HG03097 (cell line): Measurements from ENCODE around the gene GNG7.
"Not testable (repeated sequence)": the region's sequence is repeated elsewhere in the genome, so short reads cannot be mapped to it uniquely, and the experiment has no call there.

Source experiments
- ATAC-seq: cut with Tn5 transposase; IDR thresholded peaks from one replicate; pipeline ENCODE4 v1.9.1; 2021; ENCODE audit not compliant: unreplicated experiment, low FRiP score

Gene GNG7

DNA sequence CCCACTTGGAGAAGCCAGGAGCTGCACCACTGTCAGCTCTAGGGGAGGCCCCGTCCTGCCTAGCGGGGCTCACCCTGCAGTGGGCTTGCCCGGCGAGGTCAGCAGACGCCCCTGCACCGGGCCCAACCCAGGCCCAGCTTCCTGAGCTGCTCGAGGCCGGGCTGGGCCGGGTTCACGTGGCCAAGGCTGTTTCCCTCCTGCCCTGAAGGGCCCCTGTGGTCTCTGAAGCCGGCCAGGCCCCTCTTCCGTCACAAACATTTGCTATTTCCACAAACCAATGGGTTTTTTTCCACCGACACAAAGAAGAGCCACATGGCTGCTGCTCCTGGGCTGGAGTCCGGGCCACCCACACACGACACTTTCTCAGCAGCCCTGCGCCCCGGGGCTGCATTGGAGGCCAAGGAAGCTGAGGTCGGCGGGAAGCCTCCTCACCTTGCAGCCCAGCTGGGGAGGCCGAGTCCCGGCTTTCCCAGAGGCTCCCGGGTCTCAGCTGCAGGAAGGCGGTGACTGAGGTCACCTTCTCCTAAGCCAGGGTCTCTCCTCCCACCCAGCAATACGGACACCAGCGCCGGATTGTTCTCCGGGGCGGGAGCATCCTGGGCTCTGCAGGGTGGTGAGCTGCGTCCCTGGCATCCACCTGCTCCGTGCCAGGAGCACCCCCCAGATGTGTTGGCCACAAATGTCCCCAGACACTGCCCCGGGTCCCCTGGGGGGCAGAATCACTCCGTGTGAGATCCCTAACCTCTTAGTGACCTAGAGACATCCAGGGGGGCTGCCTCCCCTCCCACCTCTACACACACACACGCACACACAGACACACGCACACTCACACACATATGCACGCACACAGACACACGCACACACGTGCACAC is 146.0 kb downstream of the GNG7 start:
- no peak for ATAC-seq

DNA sequence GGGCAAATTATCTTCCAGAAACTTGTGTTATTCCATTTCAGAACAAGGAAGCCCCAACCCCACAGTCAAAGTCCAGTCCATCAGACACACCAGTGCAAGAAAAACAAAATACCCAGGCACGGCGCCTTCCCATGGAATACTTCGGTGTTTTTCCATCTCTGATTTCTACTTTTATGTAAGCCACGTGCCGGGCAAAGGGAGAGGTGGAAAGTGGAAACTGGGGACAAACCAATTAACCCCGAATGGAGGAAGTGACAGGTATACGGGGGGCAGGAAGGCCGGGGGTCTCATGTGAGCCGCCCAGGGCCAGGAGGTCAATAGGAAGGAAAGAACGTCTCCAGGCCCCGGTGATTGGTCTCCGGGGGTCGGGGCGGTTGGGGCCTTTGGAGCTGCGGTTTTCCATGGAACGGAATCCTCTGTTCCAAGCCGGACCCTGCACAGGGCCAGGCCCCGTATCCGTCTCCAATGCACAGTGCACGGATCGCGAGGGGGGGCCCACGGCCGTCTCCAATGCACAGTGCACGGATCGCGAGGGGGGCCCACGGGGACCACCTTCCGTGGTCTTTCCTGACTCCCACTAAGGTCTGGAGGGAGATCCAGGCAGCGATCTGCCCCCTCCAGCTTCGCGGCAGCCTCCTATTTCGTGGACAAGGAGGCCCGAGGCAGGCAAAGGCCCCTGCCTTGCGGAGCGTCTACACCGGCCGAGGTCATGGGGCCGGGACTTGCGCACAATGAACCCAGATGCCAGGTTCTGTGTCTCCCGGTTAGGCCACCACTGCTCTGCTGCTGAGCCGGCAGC is 146.9 kb downstream of the GNG7 start:
- no peak for ATAC-seq

DNA sequence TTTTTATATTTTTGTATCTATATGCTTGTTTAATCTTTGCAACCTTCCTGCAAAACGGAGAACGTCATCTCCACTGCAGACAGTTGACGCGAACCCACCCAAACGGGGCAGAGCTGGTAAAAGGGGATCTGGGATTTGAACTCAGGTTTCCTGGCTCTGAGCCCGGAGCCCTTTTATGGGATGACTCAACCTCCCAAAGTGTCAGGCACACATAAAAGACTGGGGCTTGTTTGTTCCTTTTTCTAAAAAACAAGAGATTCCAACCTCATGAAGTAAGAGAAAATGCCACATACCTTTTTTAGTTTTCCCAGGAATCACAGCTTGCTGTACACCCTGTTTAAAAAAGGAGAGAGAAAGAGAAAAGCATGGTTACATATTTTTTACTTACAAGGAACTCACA is 147.6 kb downstream of the GNG7 start:
- ATAC-seq: no peak

DNA sequence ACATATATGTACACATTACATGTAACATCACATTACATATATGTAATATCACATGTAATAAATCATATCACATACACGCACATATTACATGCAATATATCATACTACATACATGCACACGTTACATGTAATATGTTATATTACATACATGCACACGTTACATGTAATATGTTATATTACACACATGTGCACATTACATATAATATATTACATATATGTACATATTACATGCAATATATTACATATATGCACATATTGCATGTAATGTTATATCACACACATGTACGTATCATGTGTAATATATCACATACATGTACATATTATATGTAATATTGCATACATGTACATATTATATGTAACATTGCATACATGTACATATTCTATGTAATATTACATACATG is 149.0 kb downstream of the GNG7 start:
- no peak for ATAC-seq

DNA sequence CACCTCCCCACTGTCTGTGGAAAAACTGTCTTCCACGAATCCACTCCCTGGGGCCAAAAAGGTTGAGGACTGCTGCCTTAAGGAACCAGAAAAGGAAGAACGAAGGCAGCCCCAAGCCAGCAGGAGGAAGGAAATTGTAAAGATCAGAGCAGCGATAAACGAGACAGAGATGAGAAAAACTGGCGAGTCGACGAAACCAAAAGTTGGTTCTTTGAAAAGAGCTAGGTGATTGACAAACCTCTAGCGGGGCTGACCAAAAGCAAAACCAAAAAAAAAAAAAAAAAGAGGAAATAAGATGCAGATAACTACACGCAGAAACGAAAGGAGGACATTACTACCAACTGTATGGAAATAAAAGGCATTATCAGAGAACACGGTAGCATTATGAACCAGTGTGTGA is 149.6 kb downstream of the GNG7 start:
- ATAC-seq: peak; percentile 76

DNA sequence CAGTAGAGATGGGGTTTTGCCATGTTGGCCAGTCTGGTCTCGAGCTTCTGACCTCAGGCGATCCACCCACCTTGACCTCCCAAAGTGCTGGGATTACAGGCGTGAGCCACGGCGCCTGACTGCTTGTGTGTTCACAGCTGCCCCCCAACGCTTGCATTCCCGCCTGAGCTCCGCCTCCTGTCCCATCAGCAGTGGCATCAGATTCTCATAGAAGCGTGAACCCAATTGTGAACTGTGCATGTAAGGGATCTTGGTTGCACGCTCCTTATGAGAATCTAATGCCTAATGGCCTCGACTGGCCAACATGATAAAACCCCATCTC is 150.7 kb downstream of the GNG7 start:
- ATAC-seq: no peak

DNA sequence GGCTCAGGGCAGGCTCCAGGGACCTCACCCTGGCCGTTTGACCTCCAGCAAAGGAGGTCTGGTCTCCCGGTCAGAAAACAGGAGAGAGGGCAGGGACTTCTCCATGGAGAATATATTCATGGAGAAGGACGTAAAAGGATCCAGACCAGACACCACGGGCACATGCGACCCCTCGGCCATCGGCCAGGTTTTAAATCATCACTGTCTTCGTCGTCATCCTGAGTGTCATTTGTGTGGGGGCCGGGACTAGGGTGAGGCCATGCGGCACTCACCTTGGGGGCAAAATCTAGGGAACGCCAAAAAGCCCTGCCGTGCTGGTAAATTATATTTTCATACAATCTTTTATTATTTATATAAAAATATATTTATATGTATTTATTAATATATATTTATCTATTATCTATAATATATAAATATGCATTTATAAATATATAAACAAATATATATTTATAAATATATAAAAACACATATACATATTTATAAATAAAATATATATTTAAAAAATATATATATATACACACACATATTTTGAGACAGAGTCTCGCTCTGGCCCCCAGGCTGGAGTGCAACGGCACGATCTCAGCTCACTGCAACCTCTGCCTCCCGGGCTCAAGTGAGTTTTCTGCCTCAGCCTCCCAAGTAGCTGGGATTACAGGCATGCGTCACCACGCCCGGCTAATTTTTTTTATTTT is 151.2 kb downstream of the GNG7 start:
- ATAC-seq: no peak

DNA sequence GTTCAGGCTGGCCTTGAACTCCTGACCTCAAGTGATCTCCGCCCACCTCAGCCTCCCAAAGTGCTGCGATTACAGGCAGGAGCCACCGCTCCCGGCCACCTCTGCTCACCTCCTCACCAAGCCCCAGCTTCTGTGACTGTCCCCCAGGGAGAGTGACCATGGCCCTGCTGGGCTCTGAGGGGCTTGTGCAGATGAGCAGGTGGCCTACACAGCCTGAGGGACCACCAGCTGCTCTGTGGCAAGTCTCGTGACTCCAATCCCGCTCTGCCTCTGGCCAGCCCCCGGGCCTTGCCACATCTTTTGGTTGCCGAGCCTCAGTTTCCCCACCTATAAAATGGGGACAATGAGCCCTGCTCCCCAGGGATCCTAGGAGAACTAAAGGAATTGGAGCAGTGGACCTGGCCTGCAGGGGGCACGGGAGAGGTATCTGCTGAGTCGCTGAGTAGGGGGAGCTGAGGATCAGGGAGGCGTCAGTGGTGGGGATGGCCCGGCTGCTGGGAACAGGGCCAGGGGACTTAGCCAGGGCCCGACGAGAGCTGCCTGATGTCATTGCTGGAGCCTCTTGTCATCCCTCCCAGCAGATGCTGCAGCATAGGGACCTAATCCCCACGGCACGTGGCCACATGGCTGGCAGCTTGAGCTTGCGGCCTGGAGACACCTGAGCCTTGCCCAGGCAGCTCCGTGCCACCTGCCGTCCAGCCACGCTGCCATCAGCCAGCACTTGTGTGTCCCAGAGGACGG is 151.9 kb downstream of the GNG7 start:
- ATAC-seq: no peak

DNA sequence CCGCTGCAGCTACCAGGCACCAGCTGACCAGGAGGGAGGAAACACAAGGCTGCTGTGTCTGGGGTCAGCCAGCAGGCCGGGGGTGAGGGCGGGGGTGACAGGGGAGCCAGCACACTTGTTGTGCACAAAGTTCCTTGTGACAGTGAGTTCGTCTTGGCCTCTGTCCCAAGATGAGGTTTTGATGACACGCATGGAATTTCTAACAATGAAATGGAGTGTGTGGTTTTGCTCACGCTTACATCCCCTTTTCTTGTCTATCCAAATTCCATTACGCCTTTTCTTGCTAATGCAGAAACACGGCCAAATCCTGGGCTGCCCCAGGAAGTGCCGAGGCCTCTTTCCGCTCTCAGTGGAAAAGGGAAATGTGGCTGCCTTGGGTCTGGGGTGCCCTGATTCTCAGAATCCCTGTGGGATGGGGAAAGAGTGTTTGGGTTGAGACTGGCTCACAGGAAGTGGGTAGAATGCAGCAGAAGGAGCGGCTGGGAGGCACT is 152.7 kb downstream of the GNG7 start:
- no peak for ATAC-seq

DNA sequence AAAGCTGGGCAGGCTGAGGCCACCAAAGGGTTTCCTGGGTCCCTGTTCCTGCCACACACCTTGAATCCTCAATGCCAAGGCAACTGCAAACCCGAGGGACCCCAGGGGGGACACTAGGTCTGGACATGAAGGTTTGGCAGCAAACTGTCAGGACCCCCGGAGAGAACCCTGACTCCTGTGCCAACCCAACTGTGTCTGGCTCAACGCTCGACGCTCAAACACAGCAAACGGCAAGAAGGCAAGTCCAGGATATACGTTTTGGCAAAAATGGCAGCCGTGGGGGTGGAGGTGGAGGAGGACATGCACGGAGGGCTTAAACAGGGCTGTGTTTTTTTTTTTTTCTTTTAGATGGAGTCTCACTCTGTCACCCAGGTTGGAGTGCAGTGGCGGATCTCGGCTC is 153.5 kb downstream of the GNG7 start:
- no peak for ATAC-seq

DNA sequence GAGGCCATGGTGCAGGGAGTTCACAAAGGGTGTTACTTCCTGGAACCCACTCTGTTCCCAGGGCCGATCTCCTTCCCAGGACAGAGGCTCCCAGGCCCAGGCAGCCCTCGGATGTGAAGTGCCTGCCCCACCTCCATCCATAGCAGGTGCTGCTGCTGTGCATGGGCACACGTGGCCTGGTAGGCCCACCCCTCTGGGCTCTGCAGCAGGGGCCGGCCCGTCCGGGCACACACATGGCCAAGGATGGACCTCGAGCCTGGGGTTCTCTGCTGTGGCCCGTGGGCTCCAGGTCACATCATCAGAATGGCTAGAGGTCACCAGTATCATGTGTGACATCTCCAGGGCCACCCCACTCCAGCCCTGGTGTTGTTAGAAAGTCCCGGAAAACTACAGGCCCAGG is 154.8 kb downstream of the GNG7 start:
- ATAC-seq: no peak

DNA sequence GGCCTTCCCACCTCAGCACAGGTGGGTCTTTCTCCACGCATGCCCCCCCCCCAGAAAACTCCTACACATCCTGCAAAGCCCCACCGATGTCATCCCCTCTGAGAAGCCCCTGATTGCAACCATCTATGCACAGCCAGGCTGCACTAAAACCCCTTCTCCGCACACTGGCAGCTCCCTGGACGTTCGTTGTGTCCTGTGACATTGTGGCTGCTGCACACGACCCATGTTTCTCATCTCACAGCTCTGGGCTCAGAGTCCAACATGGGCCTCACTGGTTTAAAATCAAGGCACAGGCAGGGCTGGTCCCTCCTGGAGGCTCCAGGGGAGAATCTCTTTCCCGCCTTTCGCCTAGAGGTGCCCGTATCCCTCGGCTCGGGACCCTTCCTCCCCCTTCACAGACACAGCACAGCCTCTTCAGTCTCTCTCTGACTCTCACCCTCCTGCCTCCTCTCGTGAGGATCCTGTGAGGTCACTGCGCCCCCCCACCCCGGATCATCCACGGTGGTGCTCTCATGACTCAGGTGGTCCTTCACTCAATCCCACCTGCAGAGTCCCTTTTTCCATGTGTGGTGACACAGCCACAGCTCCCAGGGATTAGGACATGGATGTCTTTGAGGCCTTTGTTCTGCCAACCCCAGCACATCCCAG is 155.3 kb downstream of the GNG7 start:
- ATAC-seq: no peak

DNA sequence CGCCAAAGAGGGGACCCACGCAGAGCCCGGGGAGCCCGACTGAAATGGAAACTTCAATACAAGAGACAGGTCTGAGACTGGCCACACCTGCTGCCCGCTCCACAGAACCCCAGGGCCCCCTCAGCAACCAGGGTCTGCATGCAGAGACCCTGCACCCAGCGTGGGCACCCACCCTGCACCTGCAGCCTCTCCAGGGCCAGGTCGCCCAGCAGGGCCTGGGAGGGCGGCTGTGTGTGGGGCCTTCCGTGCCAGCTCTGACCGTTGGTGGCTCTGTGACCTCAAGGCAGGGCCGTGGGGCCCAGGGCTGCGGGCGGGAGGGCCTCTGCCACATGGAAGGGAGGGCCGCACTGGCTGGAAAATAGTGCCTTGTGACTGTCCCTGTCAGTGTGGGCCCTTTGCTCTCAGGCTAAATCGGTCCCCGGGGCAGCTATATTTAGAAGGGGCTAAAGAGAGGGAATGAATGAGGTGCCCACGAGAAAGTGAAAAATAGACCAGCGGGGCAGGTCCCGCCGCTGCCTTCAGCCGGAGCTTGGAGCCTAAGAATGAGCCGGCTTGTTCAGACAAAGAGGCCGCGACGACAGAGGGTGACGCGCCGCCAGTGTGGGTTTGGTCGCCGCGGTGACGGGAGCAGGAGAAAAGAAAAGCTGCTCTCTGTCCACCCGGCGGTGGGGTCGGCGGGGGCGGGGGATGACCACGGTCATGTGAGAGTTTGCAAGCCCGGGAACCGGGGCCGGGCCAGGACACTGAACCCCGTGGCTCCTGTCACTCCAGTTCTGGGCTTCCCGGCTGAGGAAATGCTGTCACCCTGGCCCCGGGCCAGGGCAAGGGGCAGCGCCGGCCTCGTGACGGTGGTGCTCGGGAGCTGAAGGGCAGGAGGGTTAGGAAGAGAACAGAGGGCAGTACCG is 156.1 kb downstream of the GNG7 start:
- ATAC-seq: no peak

DNA sequence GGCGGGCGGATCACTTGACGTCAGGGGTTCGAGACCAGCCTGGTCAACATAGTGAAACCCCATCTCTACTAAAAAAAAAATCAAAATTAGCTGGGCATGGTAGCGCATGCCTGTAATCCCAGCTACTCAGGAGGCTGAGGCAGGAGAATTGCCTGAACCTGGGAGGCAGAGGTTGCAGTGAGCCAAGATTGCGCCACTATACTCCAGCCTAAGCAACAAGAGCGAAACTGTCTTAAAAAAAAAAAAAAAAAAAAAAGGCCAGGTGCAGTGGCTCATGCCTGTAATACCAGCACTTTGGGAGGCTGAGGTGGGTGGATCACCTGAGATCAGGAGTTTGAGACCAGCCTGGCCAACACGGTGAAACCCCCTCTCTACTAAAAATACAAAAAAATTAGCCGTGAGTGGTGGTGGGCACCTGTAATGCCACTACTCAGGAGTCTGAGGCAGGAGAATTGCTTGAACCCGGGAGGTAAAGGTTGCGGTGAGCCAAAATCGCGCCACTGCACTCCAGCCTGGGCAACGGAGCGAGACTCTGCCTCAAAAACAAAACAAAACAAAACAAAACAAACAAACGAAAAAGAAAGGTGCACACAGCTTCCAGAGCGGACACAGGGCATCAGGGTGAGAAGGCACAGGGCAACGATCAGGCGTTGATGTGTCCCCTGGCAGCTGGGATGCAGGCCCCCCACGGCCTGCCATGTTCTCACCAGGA is 156.9 kb downstream of the GNG7 start:
- ATAC-seq: not testable (repeated sequence)

DNA sequence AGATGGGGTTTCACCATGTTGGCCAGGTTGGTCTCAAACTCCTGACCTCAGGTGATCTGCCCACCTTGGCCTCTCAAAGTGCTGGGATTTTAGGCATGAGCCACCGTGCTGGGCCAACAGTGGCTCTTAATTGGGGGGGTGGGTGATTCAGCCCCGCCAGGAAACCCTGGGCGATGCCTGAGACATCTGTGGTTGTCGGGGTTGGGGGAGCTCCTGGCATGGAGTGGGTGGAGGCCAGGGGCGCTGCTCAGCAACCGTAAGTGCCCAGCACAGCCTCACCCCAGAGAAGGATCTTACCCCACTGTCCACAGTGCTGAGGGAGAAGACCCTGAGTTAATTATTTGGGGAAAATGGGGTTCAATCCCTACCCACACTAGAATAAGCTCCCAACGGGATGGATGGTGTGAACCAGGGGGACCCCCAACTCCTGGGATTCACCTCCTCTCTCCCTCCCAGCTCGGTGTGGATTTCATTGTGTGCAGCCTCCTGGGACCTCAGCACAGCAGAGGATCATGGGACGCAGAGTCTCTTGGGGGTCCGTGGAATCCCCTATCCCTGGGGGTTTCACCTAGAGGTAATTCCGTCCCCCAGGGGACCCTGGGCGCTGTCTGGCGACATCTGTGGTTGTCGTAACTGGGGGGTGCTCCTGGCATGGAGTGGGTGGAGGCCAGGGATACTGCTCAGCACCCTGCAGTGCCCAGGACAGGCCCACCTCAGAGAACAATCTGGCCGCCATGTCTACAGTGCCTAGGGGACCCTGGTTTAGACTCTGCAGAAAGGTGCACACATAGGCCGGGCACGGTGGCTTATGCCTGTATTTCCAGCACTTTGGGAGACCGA is 157.7 kb downstream of the GNG7 start:
- no peak for ATAC-seq

DNA sequence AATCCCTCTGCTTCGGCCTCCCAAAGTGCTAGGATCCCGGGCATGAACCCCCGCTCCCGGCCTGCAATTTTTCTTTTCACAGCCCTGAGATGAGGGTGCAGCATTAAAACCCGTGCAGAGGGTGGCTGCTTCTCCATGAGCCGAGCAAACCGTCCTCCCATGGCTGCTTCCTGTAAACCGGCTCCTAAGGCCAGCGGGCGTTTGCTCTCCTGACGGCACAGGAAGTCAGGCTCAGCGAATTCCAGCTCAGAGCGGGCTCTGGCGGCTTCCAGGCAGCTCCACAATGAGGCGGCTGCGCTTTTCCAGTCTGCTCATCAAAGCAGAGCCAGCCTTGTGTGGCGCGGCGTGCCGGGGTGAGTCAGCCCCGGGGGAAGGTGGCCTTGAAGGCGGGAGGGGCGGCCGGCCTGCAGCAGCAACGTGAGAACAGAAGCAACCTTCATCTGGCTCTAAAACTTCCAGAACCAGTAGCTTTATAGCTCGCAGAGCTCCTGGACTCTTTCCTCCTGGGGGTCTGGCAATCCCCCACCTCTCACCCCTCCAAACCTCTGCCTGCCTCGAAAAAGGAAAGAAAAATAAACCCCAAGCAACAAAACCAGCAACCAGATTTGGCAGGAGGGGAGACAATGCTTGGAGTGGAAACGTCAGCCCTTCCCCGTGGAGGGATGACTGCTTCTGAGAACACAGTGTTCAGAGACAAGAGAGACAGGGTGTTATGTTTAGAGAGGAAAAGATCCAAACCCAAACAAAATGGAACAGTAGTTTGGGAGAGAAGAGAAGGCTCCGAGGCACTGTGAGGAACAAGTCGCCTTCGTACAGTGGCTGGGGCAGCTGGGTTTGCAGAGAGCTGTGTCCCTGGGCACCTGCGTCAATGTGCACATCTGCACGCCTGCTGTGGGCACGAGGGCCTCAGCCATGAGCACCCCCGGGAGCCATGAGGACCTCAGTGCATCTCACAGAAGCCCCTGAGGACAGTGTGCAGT is 158.7 kb downstream of the GNG7 start:
- ATAC-seq: no peak
